ENCODE results near the gene FAR2.

Gene FAR2

GRCh38 chr12:29201746-29202145, 52.7 kb downstream of the FAR2 start:
- H3K36me3 ChIP-seq (ENCODE audit: insufficient read depth, low read length), result no peaks in the 10 kb centered on the region
- no peaks in the 10 kb centered on the region for H3K4me1 ChIP-seq (ENCODE audit: insufficient read depth, low read length)
- no peak overlapping the region for H3K9ac ChIP-seq (ENCODE audit: low read depth, low read length)
- peaks cover 10% of the 10 kb centered on the region for H3K9me3 ChIP-seq (ENCODE audit: control insufficient read depth, insufficient read depth, low read length)

- H3K36me3 ChIP-seq (ENCODE audit: insufficient read depth, low read length), result no peaks in the 10 kb centered on the region
- H3K4me1 ChIP-seq (ENCODE audit: insufficient read depth, low read length), result no peaks in the 10 kb centered on the region
- H3K9ac ChIP-seq (ENCODE audit: low read depth, low read length), result no peak overlapping the region
- H3K9me3 ChIP-seq (ENCODE audit: control insufficient read depth, insufficient read depth, low read length), result peaks cover 10% of the 10 kb centered on the region
Observed at GRCh38 chr12:29204521-29204920, 55.4 kb downstream of the FAR2 start.

GRCh38 chr12:29207120-29207519, 58.0 kb downstream of the FAR2 start:
- no peaks in the 10 kb centered on the region for H3K4me1 ChIP-seq (ENCODE audit: insufficient read depth, low read length)

GRCh38 chr12:29208060-29208459, 59.0 kb downstream of the FAR2 start:
- peaks cover 7% of the 10 kb centered on the region for H3K9me3 ChIP-seq (ENCODE audit: control insufficient read depth, insufficient read depth, low read length)
- no peak overlapping the region for H3K9ac ChIP-seq (ENCODE audit: low read depth, low read length)
- no peaks in the 10 kb centered on the region for H3K4me1 ChIP-seq (ENCODE audit: insufficient read depth, low read length)
- no peaks in the 10 kb centered on the region for H3K36me3 ChIP-seq (ENCODE audit: insufficient read depth, low read length)

More at GRCh38 chr12:29207120-29207519, 58.0 kb downstream of the FAR2 start:
- Histone ChIP-seq H3K36me3 (ENCODE audit: insufficient read depth, low read length) (no peaks in the 10 kb centered on the region), H3K9ac (ENCODE audit: low read depth, low read length) (no peak overlapping the region), H3K9me3 (ENCODE audit: control insufficient read depth, insufficient read depth, low read length) (peaks cover 10% of the 10 kb centered on the region)

GRCh38 chr12:29208936-29209701, 60.0 kb downstream of the FAR2 start:
- peaks cover 4% of the 10 kb centered on the region; the same call in 1 of the 2 replicates for H3K9me3 ChIP-seq (ENCODE audit: control insufficient read depth, insufficient read depth, low read length)
- no peak overlapping the region for H3K9ac ChIP-seq (ENCODE audit: low read depth, low read length)
- no peaks in the 10 kb centered on the region for H3K4me1 ChIP-seq (ENCODE audit: insufficient read depth, low read length)
- no peaks in the 10 kb centered on the region for H3K36me3 ChIP-seq (ENCODE audit: insufficient read depth, low read length)

- H3K36me3 ChIP-seq (ENCODE audit: insufficient read depth, low read length), result no peaks in the 10 kb centered on the region
- no peaks in the 10 kb centered on the region for H3K4me1 ChIP-seq (ENCODE audit: insufficient read depth, low read length)
- H3K9ac ChIP-seq (ENCODE audit: low read depth, low read length), result no peak overlapping the region
- H3K9me3 ChIP-seq (ENCODE audit: control insufficient read depth, insufficient read depth, low read length), result no peaks in the 10 kb centered on the region
Observed at GRCh38 chr12:29211696-29212095, 62.6 kb downstream of the FAR2 start.

- H3K4me1 ChIP-seq (ENCODE audit: insufficient read depth, low read length), result no peaks in the 10 kb centered on the region
- no peak overlapping the region for H3K9ac ChIP-seq (ENCODE audit: low read depth, low read length)
- no peaks in the 10 kb centered on the region for H3K9me3 ChIP-seq (ENCODE audit: control insufficient read depth, insufficient read depth, low read length)
- H3K36me3 ChIP-seq (ENCODE audit: insufficient read depth, low read length), result no peaks in the 10 kb centered on the region
Observed at GRCh38 chr12:29212682-29213403, 63.8 kb downstream of the FAR2 start.

- Histone ChIP-seq H3K4me1 (ENCODE audit: insufficient read depth, low read length) (no peaks in the 10 kb centered on the region), H3K9ac (ENCODE audit: low read depth, low read length) (no peak overlapping the region), H3K36me3 (ENCODE audit: insufficient read depth, low read length) (no peaks in the 10 kb centered on the region), H3K9me3 (ENCODE audit: control insufficient read depth, insufficient read depth, low read length) (no peaks in the 10 kb centered on the region)
Observed at GRCh38 chr12:29216266-29216665, 67.2 kb downstream of the FAR2 start.

- no peaks in the 10 kb centered on the region for H3K36me3 ChIP-seq (ENCODE audit: insufficient read depth, low read length)
- no peak overlapping the region for H3K9ac ChIP-seq (ENCODE audit: low read depth, low read length)
Observed at GRCh38 chr12:29216797-29217575, 67.9 kb downstream of the FAR2 start.

GRCh38 chr12:29220632-29221336, 71.7 kb downstream of the FAR2 start:
- no peak overlapping the region for H3K9ac ChIP-seq (ENCODE audit: low read depth, low read length)
- peaks cover 5% of the 10 kb centered on the region; the same call in 1 of the 2 replicates for H3K4me1 ChIP-seq (ENCODE audit: insufficient read depth, low read length)
- H3K9me3 ChIP-seq (ENCODE audit: control insufficient read depth, insufficient read depth, low read length), result no peaks in the 10 kb centered on the region
- no peaks in the 10 kb centered on the region for H3K36me3 ChIP-seq (ENCODE audit: insufficient read depth, low read length)

More at GRCh38 chr12:29216797-29217575, 67.9 kb downstream of the FAR2 start:
- H3K9me3 ChIP-seq (ENCODE audit: control insufficient read depth, insufficient read depth, low read length), result no peaks in the 10 kb centered on the region
- H3K4me1 ChIP-seq (ENCODE audit: insufficient read depth, low read length), result no peaks in the 10 kb centered on the region

- Histone ChIP-seq H3K9ac (ENCODE audit: low read depth, low read length) (no peak overlapping the region), H3K36me3 (ENCODE audit: insufficient read depth, low read length) (no peaks in the 10 kb centered on the region), H3K9me3 (ENCODE audit: control insufficient read depth, insufficient read depth, low read length) (no peaks in the 10 kb centered on the region)
Observed at GRCh38 chr12:29222200-29222599, 73.1 kb downstream of the FAR2 start.

GRCh38 chr12:29223426-29223825, 74.3 kb downstream of the FAR2 start:
- Histone ChIP-seq H3K4me1 (ENCODE audit: insufficient read depth, low read length) (peaks cover 24% of the 10 kb centered on the region; the same call in 1 of the 2 replicates), H3K36me3 (ENCODE audit: insufficient read depth, low read length) (no peaks in the 10 kb centered on the region), H3K9ac (ENCODE audit: low read depth, low read length) (no peak overlapping the region), H3K9me3 (ENCODE audit: control insufficient read depth, insufficient read depth, low read length) (no peaks in the 10 kb centered on the region)

More at GRCh38 chr12:29222200-29222599, 73.1 kb downstream of the FAR2 start:
- peaks cover 19% of the 10 kb centered on the region; the same call in 1 of the 2 replicates for H3K4me1 ChIP-seq (ENCODE audit: insufficient read depth, low read length)

GRCh38 chr12:29223956-29224543, 75.0 kb downstream of the FAR2 start:
- peaks cover 26% of the 10 kb centered on the region; the same call in 1 of the 2 replicates for H3K4me1 ChIP-seq (ENCODE audit: insufficient read depth, low read length)
- H3K9ac ChIP-seq (ENCODE audit: low read depth, low read length), result no peak overlapping the region
- no peaks in the 10 kb centered on the region for H3K36me3 ChIP-seq (ENCODE audit: insufficient read depth, low read length)
- H3K9me3 ChIP-seq (ENCODE audit: control insufficient read depth, insufficient read depth, low read length), result no peaks in the 10 kb centered on the region

Measured in ES-I3 (cell line).